Neural crest cell (in vitro differentiated cells): ENCODE data around the gene PACRG. TPM values are rescaled to one million over a fixed set of nuclear protein-coding genes. Genes with fewer than 3 reads are reported as not detected.

Source experiments
- DNase-seq: peaks from one replicate; pipeline ENCODE4 v3.0.0; 2021; ENCODE audit warnings: low read depth, mixed read lengths, low spot score
- H3K27ac Mint-ChIP-seq: one replicate; pipeline ENCODE4 v1.8.0; 2021; ENCODE audit warnings: mild to moderate bottlenecking, mixed read lengths; ENCODE audit not compliant: unreplicated experiment
- H3K27me3 Mint-ChIP-seq: 2 replicates; pipeline ENCODE4 v1.8.0; 2021; ENCODE audit warnings: low read depth, mild to moderate bottlenecking, mixed read lengths
- H3K36me3 Mint-ChIP-seq: 2 replicates; pipeline ENCODE4 v1.8.0; 2021; ENCODE audit warnings: low read depth, mild to moderate bottlenecking, mixed read lengths
- H3K4me1 Mint-ChIP-seq: 2 replicates; pipeline ENCODE4 v1.8.0; 2021; ENCODE audit warnings: mixed read lengths
- H3K4me3 Mint-ChIP-seq: one replicate; pipeline ENCODE4 v1.8.0; 2021; ENCODE audit warnings: mild to moderate bottlenecking, mixed read lengths
- H3K9me3 Mint-ChIP-seq: 2 replicates; pipeline ENCODE4 v1.8.0; 2021; ENCODE audit warnings: mixed read lengths
- CTCF ChIP-seq: fragments of 200-600 bp; sonication (generic); conservative IDR thresholded peaks from 2 replicates; pipeline ENCODE4 v1.5.0; 2021; ENCODE audit warnings: antibody characterized with exemption, mild to moderate bottlenecking
- total RNA-seq: library from RNA; stranded (reverse); gene quantifications from 2 replicates; pipeline ENCODE4 v1.2.1, GENCODE V29; 2021

Gene PACRG
- total RNA-seq, 1 donor from 2014 or later, result 1.8 TPM

- Mint-ChIP-seq H3K4me1 (peaks cover 4% of the 10 kb centered on the region), H3K9me3 (no peaks in the 10 kb centered on the region), H3K27ac (no peak overlapping the region), H3K27me3 (no peaks in the 10 kb centered on the region), H3K36me3 (no peaks in the 10 kb centered on the region), H3K4me3 (no peak overlapping the region)
- DNase-seq, result no peak
- TF ChIP-seq CTCF, result no peak
Observed at GRCh38 chr6:163092876-163093275, 365.1 kb downstream of the PACRG start.

- DNase-seq, result no peak
- Mint-ChIP-seq H3K4me1 (peaks cover 9% of the 10 kb centered on the region), H3K27ac (peak overlapping the region; percentile 30), H3K27me3 (no peaks in the 10 kb centered on the region), H3K36me3 (no peaks in the 10 kb centered on the region), H3K4me3 (no peak overlapping the region), H3K9me3 (no peaks in the 10 kb centered on the region)
- no peak for TF ChIP-seq CTCF
Observed at GRCh38 chr6:163094881-163095280, 367.1 kb downstream of the PACRG start.

- Mint-ChIP-seq H3K4me1 (peaks cover 9% of the 10 kb centered on the region), H3K36me3 (no peaks in the 10 kb centered on the region), H3K4me3 (no peak overlapping the region), H3K27ac (no peak overlapping the region), H3K9me3 (no peaks in the 10 kb centered on the region), H3K27me3 (no peaks in the 10 kb centered on the region)
- TF ChIP-seq CTCF, result no peak
- no peak for DNase-seq
Observed at GRCh38 chr6:163095401-163095800, 367.6 kb downstream of the PACRG start.

- no peak for DNase-seq
- peaks cover 3% of the 10 kb centered on the region for H3K36me3 Mint-ChIP-seq
- H3K4me3 Mint-ChIP-seq, result no peak overlapping the region
- peaks cover 4% of the 10 kb centered on the region for H3K4me1 Mint-ChIP-seq
- H3K27ac Mint-ChIP-seq, result no peak overlapping the region
- peaks cover 3% of the 10 kb centered on the region for H3K9me3 Mint-ChIP-seq
- no peak for TF ChIP-seq CTCF
- no peaks in the 10 kb centered on the region for H3K27me3 Mint-ChIP-seq
Observed at GRCh38 chr6:163098827-163099479, 371.2 kb downstream of the PACRG start.

GRCh38 chr6:163099621-163100171 lies 371.9 kb downstream of the PACRG start:
- Mint-ChIP-seq H3K36me3 (peaks cover 3% of the 10 kb centered on the region), H3K4me1 (peaks cover 4% of the 10 kb centered on the region), H3K4me3 (no peak overlapping the region), H3K27ac (peak overlapping the region; percentile 19), H3K27me3 (no peaks in the 10 kb centered on the region), H3K9me3 (peaks cover 3% of the 10 kb centered on the region)
- no peak for TF ChIP-seq CTCF
- DNase-seq, result no peak
